K562 (cell line): ENCODE measurements around the gene CDC14B. TPM values are rescaled to one million over a fixed set of nuclear protein-coding genes. Genes with fewer than 3 reads are reported as not detected.

Source experiments
- ATAC-seq: fragments of 200-7000 bp; cut with Tn5 transposase; 3 replicates; pipeline ENCODE4 v1.9.1; 2020; ENCODE audit warnings: moderate library complexity
- BruUV-seq: library from RNA; stranded (reverse); fragments of 400-500 nt; replicated peaks from 2 replicates; lab custom pipeline; 2021; lab: Mats Ljungman, UMichigan
- CTCF ChIA-PET: fragments of 300-600 bp; formaldehyde crosslinking; extraction: SDS; loops from one replicate; lab custom pipeline; 2021; ENCODE audit warnings: low intra/inter-chr PET ratio; lab: Yijun Ruan, JAX
- POLR2A ChIA-PET: fragments of 300-600, 350-650 bp; sonication (Branson Sonifier 250); formaldehyde crosslinking; extraction: SDS; loops from one replicate; lab custom pipeline; 2021; ENCODE audit warnings: antibody characterized with exemption, inconsistent platforms; lab: Yijun Ruan, JAX
- DNase-seq, 4 experiments: peaks; one replicate each; pipeline versions ENCODE4 v3.0.0 to v3.0.0-alpha.2; 2011 to 2018; ENCODE audit warnings: low spot score in 3 of 4, mixed read lengths in 3 of 4; ENCODE audit errors: extremely low read depth in 1 of 4
- FAIRE-seq: peaks from 2 replicates; lab custom pipeline; 2011; peaks lifted over from hg19 to GRCh38; lab: Jason Lieb, UNC
- H2AFZ ChIP-seq: 2 replicates; pipeline ENCODE4 v1.6.0; 2011; ENCODE audit warnings: low read depth, low read length, control low read depth, inconsistent platforms
- H3K27ac ChIP-seq: fragments of 200-600 bp; 3 replicates; pipeline ENCODE4 v1.8.0; 2011; ENCODE audit warnings: low read depth, mild to moderate bottlenecking, control low read depth, inconsistent platforms, low read length, moderate library complexity, mixed read lengths; ENCODE audit errors: extremely low read depth
- H3K27me3 ChIP-seq, 2 experiments: fragments of 300-600 bp in 1 of 2; 2 replicates in 1 of 2; 3 replicates in 1 of 2; pipeline versions ENCODE4 v1.6.0 to v1.8.0; 2011; ENCODE audit warnings: inconsistent platforms in 2 of 2, low read length in 2 of 2, mild to moderate bottlenecking in 1 of 2, mixed read lengths in 1 of 2, moderate library complexity in 1 of 2; ENCODE audit not compliant: control insufficient read depth in 2 of 2, insufficient read depth in 2 of 2
- H3K36me3 ChIP-seq: fragments of 300-600 bp; 3 replicates; pipeline ENCODE4 v1.8.0; 2011; ENCODE audit warnings: mild to moderate bottlenecking, low read length, inconsistent platforms; ENCODE audit not compliant: control insufficient read depth, insufficient read depth
- H3K4me1 ChIP-seq, 2 experiments: fragments of 200-600 bp in 1 of 2; replicated peaks in 1 of 2; 2 replicates in 1 of 2; 3 replicates in 1 of 2; pipeline versions ENCODE4 v1.5.1 to v1.8.0; 2011; ENCODE audit warnings: inconsistent platforms in 2 of 2, low read length in 2 of 2, mild to moderate bottlenecking in 1 of 2, mixed read lengths in 1 of 2, moderate library complexity in 1 of 2; ENCODE audit not compliant: control insufficient read depth in 2 of 2, insufficient read depth in 2 of 2
- H3K4me2 ChIP-seq: 2 replicates; pipeline ENCODE4 v1.6.1; 2011; ENCODE audit warnings: low read length, control low read depth, inconsistent platforms, mixed read lengths; ENCODE audit not compliant: insufficient read depth
- H3K4me3 ChIP-seq: fragments of 200-600 bp; sonication (generic), shearing (Covaris generic); 2 replicates; pipeline ENCODE4 v1.5.1; 2016; ENCODE audit warnings: control low read depth, inconsistent platforms
- H3K79me2 ChIP-seq: fragments of 200-600 bp; 3 replicates; pipeline ENCODE4 v1.8.0; 2011; ENCODE audit warnings: low read length, inconsistent platforms; ENCODE audit not compliant: control insufficient read depth, insufficient read depth
- H3K9ac ChIP-seq, 2 experiments: 2 replicates each; pipeline versions ENCODE4 v1.6.0 to v1.6.1; 2011; ENCODE audit warnings: low read depth in 2 of 2, low read length in 2 of 2, control low read depth in 1 of 2, inconsistent platforms in 1 of 2, mild to moderate bottlenecking in 1 of 2, mixed read lengths in 1 of 2; ENCODE audit not compliant: insufficient read depth in 1 of 2
- H3K9me1 ChIP-seq: one replicate; pipeline ENCODE4 v1.6.0; 2011; ENCODE audit warnings: inconsistent platforms, mild to moderate bottlenecking, low read length, moderate library complexity; ENCODE audit not compliant: control insufficient read depth, insufficient read depth
- H3K9me3 ChIP-seq: replicated peaks from 2 replicates; pipeline ENCODE4 v1.5.1; 2011; ENCODE audit warnings: low read depth, low read length, inconsistent platforms; ENCODE audit not compliant: control insufficient read depth, insufficient read depth
- H4K20me1 ChIP-seq: replicated peaks from 2 replicates; pipeline ENCODE4 v1.6.1; 2011; ENCODE audit warnings: low read length, inconsistent platforms, mixed read lengths; ENCODE audit not compliant: control insufficient read depth, insufficient read depth
- ATF7 ChIP-seq: fragments of 450-650 bp; IDR thresholded peaks from 2 replicates; pipeline ENCODE4 v1.7.1; 2014; ENCODE audit warnings: mild to moderate bottlenecking, moderate library complexity
- FIP1L1 ChIP-seq: fragments of 200-400 bp; formaldehyde crosslinking; IDR thresholded peaks from 2 replicates; pipeline ENCODE4 v1.6.1; 2018; ENCODE audit warnings: mild to moderate bottlenecking, low read depth, low read length; ENCODE audit not compliant: poor library complexity, severe bottlenecking
- HDGF ChIP-seq: fragments of 450-650 bp; IDR thresholded peaks from 2 replicates; pipeline ENCODE4 v1.6.1; 2016
- HNRNPL ChIP-seq: fragments of 200-400 bp; formaldehyde crosslinking; IDR thresholded peaks from 2 replicates; pipeline ENCODE4 v1.6.1; 2017; ENCODE audit warnings: low read depth, mild to moderate bottlenecking, low read length
- NCOR1 ChIP-seq: fragments of 450-650 bp; IDR thresholded peaks from 2 replicates; pipeline ENCODE4 v1.6.1; 2016; ENCODE audit warnings: mild to moderate bottlenecking, moderate library complexity
- PHB ChIP-seq: fragments of 250-450 bp; sonication (Bioruptor Pico); IDR thresholded peaks from 2 replicates; pipeline ENCODE4 v1.5.0; 2021
- RBM14 ChIP-seq: fragments of 200-400 bp; formaldehyde crosslinking; IDR thresholded peaks from 2 replicates; pipeline ENCODE4 v1.6.1; 2018; ENCODE audit warnings: low read depth, mild to moderate bottlenecking, low read length, moderate library complexity, borderline replicate concordance; ENCODE audit not compliant: insufficient read depth
- TRIM24 ChIP-seq, 2 experiments: fragments of 450-650 bp; IDR thresholded peaks; 2 replicates each; pipeline ENCODE4 v1.6.1; 2016
- ZBTB17 ChIP-seq: fragments of 450-650 bp; formaldehyde crosslinking; IDR thresholded peaks from 2 replicates; pipeline ENCODE4 v1.4.0; 2020; ENCODE audit warnings: mild to moderate bottlenecking
- ZNF695 ChIP-seq: fragments of 450-650 bp; formaldehyde crosslinking; IDR thresholded peaks from 2 replicates; pipeline ENCODE4 v1.4.0; 2020; ENCODE audit warnings: mild to moderate bottlenecking, moderate library complexity
- ZNF785 ChIP-seq: fragments of 250-450 bp; sonication (Bioruptor Pico); IDR thresholded peaks from 2 replicates; pipeline ENCODE4 v1.4.0; 2020; ENCODE audit warnings: mild to moderate bottlenecking
- WGBS: fragments of 100-300 bp; shearing (Covaris generic); methylation state at CpG from one replicate; pipeline ENCODE4 v1.1.6; 2016; ENCODE audit warnings: low coverage, mixed read lengths; ENCODE audit not compliant: insufficient coverage; ENCODE audit errors: missing lambda C conversion rate; 5-methylcytosine and 5-hydroxymethylcytosine counted together
- in situ Hi-C: fragments of 300-500 bp; cut with MboI; formaldehyde crosslinking; loops from 4 replicates; pipeline ENCODE4 v1.15.0; 2018; ENCODE audit warnings: inconsistent platforms, mixed read lengths
- intact Hi-C: fragments of 100-400 bp; cut with micrococcal nuclease; formaldehyde crosslinking; loops from 2 replicates; pipeline ENCODE4 v1.14.2; 2022
- polyA plus RNA-seq, 8 experiments: library from polyadenylated mRNA; depleted of rRNA in 4 of 8; stranded (reverse) in 5 of 8; unstranded in 3 of 8; fragments of >200 nt; fragmentation: Nextera tagmentation in 2 of 8; fragmentation: Illumina TruSeq in 1 of 8; extraction: Ambion mirVana in 2 of 8; extraction: Trizol in 1 of 8; gene quantifications; 2 replicates each; pipeline versions ENCODE4 v1.2.1 to v1.2.3, GENCODE V29; 2011 to 2014; ENCODE audit warnings: inconsistent platforms in 1 of 8, missing spikeins in 1 of 8
- total RNA-seq, 7 experiments: library from RNA; depleted of rRNA in 6 of 7; stranded (reverse); fragments of >200 nt in 6 of 7; fragmentation: Illumina TruSeq in 2 of 7; extraction: Trizol in 2 of 7; gene quantifications; 2 replicates each; pipeline versions ENCODE4 v1.2.1 to v1.2.3, GENCODE V29; 2011 to 2021; ENCODE audit warnings: low replicate concordance in 1 of 7
- TF ChIP-seq, protein P1 (sequence below): fragments of 450-650 bp; formaldehyde crosslinking; IDR thresholded peaks from 2 replicates; pipeline ENCODE4 v1.4.0; 2020; ENCODE audit warnings: mild to moderate bottlenecking, mixed read lengths
- TF ChIP-seq, protein P2 (sequence below), 2 experiments: fragments of 200-800 bp in 1 of 2; sonication (Bioruptor generic) in 1 of 2; sonication (generic) in 1 of 2; formaldehyde crosslinking in 1 of 2; IDR thresholded peaks in 1 of 2; conservative IDR thresholded peaks in 1 of 2; 2 replicates each; pipeline versions ENCODE4 v1.5.0 to v1.6.1; 2016 to 2020; ENCODE audit warnings: missing compliant biosample characterization in 1 of 2, missing genetic modification characterization in 1 of 2, missing genetic modification reagents in 1 of 2
- TF ChIP-seq, protein P3 (sequence below): fragments of 250-450 bp; sonication (Bioruptor Pico); IDR thresholded peaks from 2 replicates; pipeline ENCODE4 v1.5.0; 2021

CDC14B gene
- total and polyA plus RNA-seq, 9 of the 15 experiments (the other 6 are each of a cell fraction or from before 2014, with no cell fraction given), result 1.4 to 6.0 (median 3.8) TPM

DNA sequence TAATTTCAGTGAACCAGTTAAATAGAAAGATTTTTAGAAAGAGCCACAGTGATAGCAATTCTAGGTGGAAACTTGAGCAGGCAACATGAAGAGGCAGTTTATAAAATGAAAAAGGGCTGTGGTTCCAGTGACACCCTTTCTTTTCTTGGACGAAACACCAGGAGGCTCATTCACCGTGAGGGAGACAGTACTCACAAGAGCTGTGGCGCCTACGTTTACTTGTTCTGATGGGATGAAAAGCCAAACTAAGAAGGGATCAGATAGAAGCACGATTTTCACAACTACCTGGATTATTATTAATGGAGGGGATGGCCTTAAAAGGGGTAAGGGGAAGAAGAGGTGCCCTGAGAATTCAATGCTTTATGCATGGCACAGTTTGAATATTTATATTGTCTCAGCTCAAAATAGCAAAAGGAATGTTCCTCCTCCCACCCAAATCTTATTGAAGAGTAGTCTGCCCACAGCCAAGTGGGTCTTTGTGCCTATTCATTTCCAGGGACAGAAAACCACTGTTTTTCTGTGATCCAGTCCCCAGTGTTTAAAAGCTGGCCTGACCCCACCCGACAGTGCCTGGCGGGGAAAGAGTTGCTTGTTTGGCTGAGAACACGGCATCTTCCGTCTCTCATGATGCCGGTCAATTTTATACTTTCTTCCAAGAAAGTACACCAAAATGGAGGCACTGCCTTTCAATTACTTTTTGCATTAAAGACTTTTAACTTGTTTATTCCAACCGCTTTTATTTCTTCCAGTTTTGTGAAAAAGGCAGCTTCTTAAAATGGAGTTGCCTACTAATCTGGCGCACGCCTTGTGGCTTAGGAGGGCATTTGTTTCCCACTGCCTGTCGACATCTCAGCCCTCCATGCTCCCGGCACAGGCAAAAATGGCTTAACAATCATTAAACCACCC is 117.8 kb downstream of the CDC14B start:
- in situ Hi-C loops, result no loop called here
- no peak for ATAC-seq
- 37% methylated on average over 15 of the region's 15 CpGs for WGBS
- no peaks in the 10 kb centered on the region for H3K79me2 ChIP-seq
- CTCF ChIA-PET, result no interaction called here
- H4K20me1 ChIP-seq, result peaks cover 4% of the 10 kb centered on the region; the same call in 1 of the 2 replicates
- peaks cover 0 to 3% of the 10 kb centered on the region in 2 experiments; a peak in 1 of 5 replicates for H3K4me1 ChIP-seq
- no peaks in the 10 kb centered on the region for H3K9me1 ChIP-seq
- H3K4me3 ChIP-seq, result no peak overlapping the region
- BruUV-seq, result no TSS peak
- TF ChIP-seq HNRNPL (no peak), PHB (CRISPR knock-in tag) (no peak), ZNF695 (CRISPR knock-in tag) (no peak), NCOR1 (no peak), RBM14 (no peak), ATF7 (no peak), HDGF (no peak), TRIM24 (IDR thresholded peaks at IDR 0.05) (no peak), ZNF785 (CRISPR knock-in tag) (no peak), ZBTB17 (CRISPR knock-in tag) (no peak), FIP1L1 (no peak)
- TF ChIP-seq, protein P1, sequence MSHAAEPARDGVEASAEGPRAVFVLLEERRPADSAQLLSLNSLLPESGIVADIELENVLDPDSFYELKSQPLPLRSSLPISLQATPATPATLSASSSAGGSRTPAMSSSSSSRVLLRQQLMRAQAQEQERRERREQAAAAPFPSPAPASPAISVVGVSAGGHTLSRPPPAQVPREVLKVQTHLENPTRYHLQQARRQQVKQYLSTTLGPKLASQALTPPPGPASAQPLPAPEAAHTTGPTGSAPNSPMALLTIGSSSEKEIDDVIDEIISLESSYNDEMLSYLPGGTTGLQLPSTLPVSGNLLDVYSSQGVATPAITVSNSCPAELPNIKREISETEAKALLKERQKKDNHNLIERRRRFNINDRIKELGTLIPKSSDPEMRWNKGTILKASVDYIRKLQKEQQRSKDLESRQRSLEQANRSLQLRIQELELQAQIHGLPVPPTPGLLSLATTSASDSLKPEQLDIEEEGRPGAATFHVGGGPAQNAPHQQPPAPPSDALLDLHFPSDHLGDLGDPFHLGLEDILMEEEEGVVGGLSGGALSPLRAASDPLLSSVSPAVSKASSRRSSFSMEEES (CRISPR knock-in tag), result no peak
- TF ChIP-seq, protein P2, sequence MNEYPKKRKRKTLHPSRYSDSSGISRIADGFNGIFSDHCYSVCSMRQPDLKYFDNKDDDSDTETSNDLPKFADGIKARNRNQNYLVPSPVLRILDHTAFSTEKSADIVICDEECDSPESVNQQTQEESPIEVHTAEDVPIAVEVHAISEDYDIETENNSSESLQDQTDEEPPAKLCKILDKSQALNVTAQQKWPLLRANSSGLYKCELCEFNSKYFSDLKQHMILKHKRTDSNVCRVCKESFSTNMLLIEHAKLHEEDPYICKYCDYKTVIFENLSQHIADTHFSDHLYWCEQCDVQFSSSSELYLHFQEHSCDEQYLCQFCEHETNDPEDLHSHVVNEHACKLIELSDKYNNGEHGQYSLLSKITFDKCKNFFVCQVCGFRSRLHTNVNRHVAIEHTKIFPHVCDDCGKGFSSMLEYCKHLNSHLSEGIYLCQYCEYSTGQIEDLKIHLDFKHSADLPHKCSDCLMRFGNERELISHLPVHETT (CRISPR knock-in tag; conservative IDR thresholded peaks at IDR 0.05 in 1 of 2, IDR thresholded peaks at IDR 0.05 in 1 of 2), result no peak
- TF ChIP-seq, protein P3, sequence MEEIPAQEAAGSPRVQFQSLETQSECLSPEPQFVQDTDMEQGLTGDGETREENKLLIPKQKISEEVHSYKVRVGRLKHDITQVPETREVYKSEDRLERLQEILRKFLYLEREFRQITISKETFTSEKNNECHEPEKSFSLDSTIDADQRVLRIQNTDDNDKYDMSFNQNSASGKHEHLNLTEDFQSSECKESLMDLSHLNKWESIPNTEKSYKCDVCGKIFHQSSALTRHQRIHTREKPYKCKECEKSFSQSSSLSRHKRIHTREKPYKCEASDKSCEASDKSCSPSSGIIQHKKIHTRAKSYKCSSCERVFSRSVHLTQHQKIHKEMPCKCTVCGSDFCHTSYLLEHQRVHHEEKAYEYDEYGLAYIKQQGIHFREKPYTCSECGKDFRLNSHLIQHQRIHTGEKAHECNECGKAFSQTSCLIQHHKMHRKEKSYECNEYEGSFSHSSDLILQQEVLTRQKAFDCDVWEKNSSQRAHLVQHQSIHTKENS (CRISPR knock-in tag), result no peak
- TF ChIP-seq, all 486 proteins: peak for 0
- intact Hi-C loops, result no loop called here
- H3K9ac ChIP-seq, result no peak overlapping the region
- DNase-seq (no peak), FAIRE-seq (no peak)
- no peak overlapping the region for H2AFZ ChIP-seq
- no peak overlapping the region for H3K27ac ChIP-seq
- POLR2A ChIA-PET, result no interaction called here
- no peaks in the 10 kb centered on the region for H3K36me3 ChIP-seq
- H3K9me3 ChIP-seq, result no peaks in the 10 kb centered on the region
- peaks cover 4 to 40% of the 10 kb centered on the region in 2 experiments for H3K27me3 ChIP-seq
- H3K4me2 ChIP-seq, result no peak overlapping the region
